ENCODE measurements around the gene HERC5. TPM values are rescaled to one million over a fixed set of nuclear protein-coding genes. Genes with fewer than 3 reads are reported as not detected.

Gene HERC5
- total and polyA plus RNA-seq, 9 donors: 10.5 to 20.9 (median 18.6) TPM

- Histone ChIP-seq H3K27me3 (no peaks in the 10 kb centered on the region), H3K4me1 (ENCODE audit: insufficient read depth) (no peaks in the 10 kb centered on the region), H3K36me3 (no peaks in the 10 kb centered on the region), H3K4me3 (no peak overlapping the region), H3K9me3 (no peaks in the 10 kb centered on the region), H3K27ac (no peak overlapping the region)
- 93 to 96% (median 94%) methylated on average over 3 of the region's 3 CpGs for WGBS, 3 donors
- TF ChIP-seq POLR2A (IDR thresholded peaks at IDR 0.05) (no peak), CTCF (IDR thresholded peaks at IDR 0.05) (no peak), EP300 (IDR thresholded peaks at IDR 0.05) (no peak)
- no peak for DNase-seq
- intact Hi-C loops (cut with DNase I): no loop called here
Observed at GRCh38 chr4:88439161-88439760, 17.7 kb upstream of the HERC5 start.

- DNase-seq: no peak
- H3K4me3 ChIP-seq: no peak overlapping the region
- no peaks in the 10 kb centered on the region for H3K36me3 ChIP-seq
- no peaks in the 10 kb centered on the region for H3K27me3 ChIP-seq
- no peak for TF ChIP-seq POLR2A (IDR thresholded peaks at IDR 0.05)
- no peak for TF ChIP-seq EP300 (IDR thresholded peaks at IDR 0.05)
- TF ChIP-seq CTCF (IDR thresholded peaks at IDR 0.05): no peak
- no peak overlapping the region for H3K27ac ChIP-seq
- H3K9me3 ChIP-seq: no peaks in the 10 kb centered on the region
- no peaks in the 10 kb centered on the region for H3K4me1 ChIP-seq (ENCODE audit: insufficient read depth)
- WGBS, 3 donors: 89 to 95% (median 92%) methylated on average over 1 of the region's 1 CpG
- intact Hi-C loops (cut with DNase I): no loop called here
Observed at GRCh38 chr4:88440146-88440545, 16.8 kb upstream of the HERC5 start.

- TF ChIP-seq POLR2A (IDR thresholded peaks at IDR 0.05) (no peak), CTCF (IDR thresholded peaks at IDR 0.05) (no peak), EP300 (IDR thresholded peaks at IDR 0.05) (no peak)
- no peaks in the 10 kb centered on the region for H3K9me3 ChIP-seq
- no peak for DNase-seq
- no peaks in the 10 kb centered on the region for H3K36me3 ChIP-seq
- intact Hi-C loops (cut with DNase I): no loop called here
- no peak overlapping the region for H3K4me3 ChIP-seq
- H3K27me3 ChIP-seq: no peaks in the 10 kb centered on the region
- peaks cover 2% of the 10 kb centered on the region for H3K4me1 ChIP-seq (ENCODE audit: insufficient read depth)
- no peak overlapping the region for H3K27ac ChIP-seq
Observed at GRCh38 chr4:88441696-88442095, 15.2 kb upstream of the HERC5 start.

GRCh38 chr4:88442689-88443191, 14.2 kb upstream of the HERC5 start:
- H3K9me3 ChIP-seq: no peaks in the 10 kb centered on the region
- TF ChIP-seq EP300 (IDR thresholded peaks at IDR 0.05): no peak
- no peak for TF ChIP-seq POLR2A (IDR thresholded peaks at IDR 0.05)
- no peak for DNase-seq
- no peaks in the 10 kb centered on the region for H3K27me3 ChIP-seq
- no peak overlapping the region for H3K4me3 ChIP-seq
- peaks cover 2% of the 10 kb centered on the region for H3K4me1 ChIP-seq (ENCODE audit: insufficient read depth)
- H3K36me3 ChIP-seq: no peaks in the 10 kb centered on the region
- 95 to 100% (median 97%) methylated on average over 1 of the region's 1 CpG for WGBS, 3 donors
- intact Hi-C loops (cut with DNase I): no loop called here
- no peak overlapping the region for H3K27ac ChIP-seq

GRCh38 chr4:88443486-88443885, 13.4 kb upstream of the HERC5 start:
- Histone ChIP-seq H3K27me3 (no peaks in the 10 kb centered on the region), H3K36me3 (no peaks in the 10 kb centered on the region), H3K4me3 (no peak overlapping the region), H3K27ac (no peak overlapping the region), H3K9me3 (no peaks in the 10 kb centered on the region), H3K4me1 (ENCODE audit: insufficient read depth) (peaks cover 2% of the 10 kb centered on the region)
- TF ChIP-seq POLR2A (IDR thresholded peaks at IDR 0.05) (no peak), CTCF (IDR thresholded peaks at IDR 0.05) (no peak), EP300 (IDR thresholded peaks at IDR 0.05) (no peak)
- intact Hi-C loops (cut with DNase I): no loop called here
- 91 to 94% (median 94%) methylated on average over 5 of the region's 5 CpGs for WGBS, 3 donors
- DNase-seq: no peak
